ENCODE measurements around the gene GRM7. TPM values are rescaled to one million over a fixed set of nuclear protein-coding genes. Genes with fewer than 3 reads are reported as not detected.

GRM7 gene
- total RNA-seq, 1 donor from 2014 or later, result 0.80 TPM

DNA sequence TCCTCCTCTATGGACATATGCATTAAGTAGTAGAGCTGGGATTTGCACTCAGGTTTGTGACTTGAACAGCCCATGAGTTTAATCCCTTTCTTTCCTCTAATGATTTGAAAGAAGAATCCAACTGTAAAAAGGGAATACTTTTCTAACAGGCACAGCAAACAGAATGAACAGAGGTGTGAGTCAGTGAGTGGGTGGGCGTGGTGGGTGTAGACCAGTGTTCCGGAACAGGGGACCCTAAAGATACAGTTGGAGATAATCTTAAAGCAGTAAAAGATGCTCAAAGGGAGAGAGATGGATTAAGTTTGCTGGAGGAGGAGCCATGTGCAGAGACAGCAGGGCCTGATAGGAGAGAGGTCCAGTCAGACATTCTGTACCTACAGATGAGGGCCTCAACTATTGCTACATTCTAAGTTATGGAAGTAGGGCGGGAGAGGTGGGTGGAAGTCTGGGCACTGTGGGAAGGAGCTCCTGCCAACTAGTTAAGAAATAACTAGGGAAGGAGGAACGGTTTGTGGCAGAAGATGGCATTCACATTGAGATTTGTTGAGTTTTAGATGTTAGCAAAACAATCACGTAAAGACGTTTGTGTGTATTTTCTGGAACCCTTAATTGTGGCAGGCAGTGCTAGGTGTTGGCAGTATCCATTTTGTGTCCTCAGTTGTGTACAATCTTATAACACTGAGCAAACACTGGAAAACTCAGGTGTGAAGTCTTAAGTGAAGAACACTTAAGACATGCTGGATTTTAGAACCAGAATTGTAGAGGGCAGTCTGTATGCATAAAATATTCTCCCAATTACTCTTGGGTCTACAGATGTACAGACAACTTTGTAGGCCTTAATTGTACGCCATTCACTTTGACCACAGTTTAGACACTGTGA lies 511.0 kb downstream of the GRM7 start:
- H3K27me3 ChIP-seq, result no peaks in the 10 kb centered on the region
- H3F3A ChIP-seq (ENCODE audit: low read depth), result no peaks in the 10 kb centered on the region
- no peaks in the 10 kb centered on the region for H3K9me3 Mint-ChIP-seq
- H4K20me1 ChIP-seq (ENCODE audit: low read depth), result no peaks in the 10 kb centered on the region
- H3K9ac ChIP-seq, result no peak overlapping the region
- H3K9me3 ChIP-seq (ENCODE audit: low read depth), result no peaks in the 10 kb centered on the region
- peak overlapping the region; percentile 16 for H3K27ac Mint-ChIP-seq
- H3K4me1 Mint-ChIP-seq, result peaks cover 7% of the 10 kb centered on the region
- no peaks in the 10 kb centered on the region for H3K36me3 Mint-ChIP-seq
- H2AFZ ChIP-seq (replicated peaks), result no peak overlapping the region
- no peaks in the 10 kb centered on the region for H3K79me2 ChIP-seq (ENCODE audit: low read depth)
- no peaks in the 10 kb centered on the region for H3K4me1 ChIP-seq
- no peaks in the 10 kb centered on the region for H3K27me3 Mint-ChIP-seq (ENCODE audit: insufficient read depth, low read depth)
- H3K27ac ChIP-seq, result no peak overlapping the region
- H3K36me3 ChIP-seq, result no peaks in the 10 kb centered on the region
- no peak for DNase-seq (ENCODE audit: low spot score)
- H3K4me3 Mint-ChIP-seq, result no peak overlapping the region
- no peak overlapping the region for H3K4me2 ChIP-seq
- no peak overlapping the region for H3K4me3 ChIP-seq
- TF ChIP-seq EZH2phosphoT487 (IDR thresholded peaks at IDR 0.05) (no peak), EZH2 (IDR thresholded peaks at IDR 0.05) (no peak)
- TF ChIP-seq, protein P1, sequence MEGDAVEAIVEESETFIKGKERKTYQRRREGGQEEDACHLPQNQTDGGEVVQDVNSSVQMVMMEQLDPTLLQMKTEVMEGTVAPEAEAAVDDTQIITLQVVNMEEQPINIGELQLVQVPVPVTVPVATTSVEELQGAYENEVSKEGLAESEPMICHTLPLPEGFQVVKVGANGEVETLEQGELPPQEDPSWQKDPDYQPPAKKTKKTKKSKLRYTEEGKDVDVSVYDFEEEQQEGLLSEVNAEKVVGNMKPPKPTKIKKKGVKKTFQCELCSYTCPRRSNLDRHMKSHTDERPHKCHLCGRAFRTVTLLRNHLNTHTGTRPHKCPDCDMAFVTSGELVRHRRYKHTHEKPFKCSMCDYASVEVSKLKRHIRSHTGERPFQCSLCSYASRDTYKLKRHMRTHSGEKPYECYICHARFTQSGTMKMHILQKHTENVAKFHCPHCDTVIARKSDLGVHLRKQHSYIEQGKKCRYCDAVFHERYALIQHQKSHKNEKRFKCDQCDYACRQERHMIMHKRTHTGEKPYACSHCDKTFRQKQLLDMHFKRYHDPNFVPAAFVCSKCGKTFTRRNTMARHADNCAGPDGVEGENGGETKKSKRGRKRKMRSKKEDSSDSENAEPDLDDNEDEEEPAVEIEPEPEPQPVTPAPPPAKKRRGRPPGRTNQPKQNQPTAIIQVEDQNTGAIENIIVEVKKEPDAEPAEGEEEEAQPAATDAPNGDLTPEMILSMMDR (IDR thresholded peaks at IDR 0.05), result no peak

DNA sequence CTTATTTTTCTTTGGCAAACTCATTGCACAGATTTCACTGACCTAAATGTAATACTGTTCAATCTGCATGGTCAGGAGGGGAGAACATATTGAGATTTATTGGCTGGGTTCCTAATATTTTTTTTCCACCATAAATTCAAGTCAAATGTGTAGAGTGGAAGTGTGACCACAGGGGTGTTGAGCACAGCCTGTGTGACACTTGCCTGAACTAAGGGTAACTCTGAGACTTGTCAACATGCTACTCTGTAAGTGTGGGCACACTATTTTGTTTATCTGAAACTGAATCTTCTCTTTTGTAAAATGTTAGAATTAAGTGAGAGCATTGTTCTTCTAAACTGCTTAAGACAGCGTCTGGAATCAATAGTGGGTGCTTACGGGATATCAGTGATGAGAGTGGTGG lies 516.2 kb downstream of the GRM7 start:
- Mint-ChIP-seq H3K27ac (no peak overlapping the region), H3K4me1 (peaks cover 2% of the 10 kb centered on the region), H3K4me3 (no peak overlapping the region), H3K27me3 (ENCODE audit: insufficient read depth, low read depth) (no peaks in the 10 kb centered on the region), H3K36me3 (no peaks in the 10 kb centered on the region), H3K9me3 (no peaks in the 10 kb centered on the region)
- Histone ChIP-seq H3K4me2 (no peak overlapping the region), H2AFZ (replicated peaks) (no peak overlapping the region), H3K36me3 (no peaks in the 10 kb centered on the region), H3K27ac (no peak overlapping the region), H4K20me1 (ENCODE audit: low read depth) (no peaks in the 10 kb centered on the region), H3K9ac (no peak overlapping the region), H3K27me3 (no peaks in the 10 kb centered on the region), H3K79me2 (ENCODE audit: low read depth) (no peaks in the 10 kb centered on the region), H3K4me3 (no peak overlapping the region), H3F3A (ENCODE audit: low read depth) (no peaks in the 10 kb centered on the region), H3K4me1 (no peaks in the 10 kb centered on the region), H3K9me3 (ENCODE audit: low read depth) (no peaks in the 10 kb centered on the region)
- TF ChIP-seq EZH2 (IDR thresholded peaks at IDR 0.05), result no peak
- TF ChIP-seq, protein P1 (IDR thresholded peaks at IDR 0.05), result no peak
- no peak for TF ChIP-seq EZH2phosphoT487 (IDR thresholded peaks at IDR 0.05)
- no peak for DNase-seq (ENCODE audit: low spot score)

DNA sequence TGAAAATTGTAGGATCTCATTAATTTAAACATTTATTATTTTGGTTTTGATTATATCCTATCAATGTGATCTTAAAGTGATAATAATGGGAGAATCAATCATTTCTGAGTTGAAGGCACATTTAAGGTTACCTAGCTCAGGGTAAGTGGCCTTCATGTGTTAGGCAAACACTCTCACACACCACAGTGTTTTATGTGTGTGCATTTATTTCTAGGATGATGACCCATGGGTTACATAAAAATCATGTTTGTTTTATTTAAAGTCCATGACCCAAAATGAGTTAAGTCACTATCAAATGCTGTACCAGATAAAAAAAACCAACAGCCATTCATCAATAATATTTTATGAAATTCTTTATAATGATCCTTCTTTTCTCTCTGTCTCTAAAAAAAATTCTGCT lies 520.8 kb downstream of the GRM7 start:
- Histone ChIP-seq H3K4me1 (no peaks in the 10 kb centered on the region), H3K27me3 (no peaks in the 10 kb centered on the region), H4K20me1 (ENCODE audit: low read depth) (no peaks in the 10 kb centered on the region), H2AFZ (replicated peaks) (no peak overlapping the region), H3K9me3 (ENCODE audit: low read depth) (no peaks in the 10 kb centered on the region), H3K4me3 (no peak overlapping the region), H3F3A (ENCODE audit: low read depth) (no peaks in the 10 kb centered on the region), H3K4me2 (no peak overlapping the region), H3K9ac (no peak overlapping the region), H3K36me3 (no peaks in the 10 kb centered on the region), H3K79me2 (ENCODE audit: low read depth) (no peaks in the 10 kb centered on the region), H3K27ac (no peak overlapping the region)
- Mint-ChIP-seq H3K36me3 (no peaks in the 10 kb centered on the region), H3K4me1 (peaks cover 2% of the 10 kb centered on the region), H3K27me3 (ENCODE audit: insufficient read depth, low read depth) (peaks cover 2% of the 10 kb centered on the region), H3K27ac (no peak overlapping the region), H3K9me3 (no peaks in the 10 kb centered on the region), H3K4me3 (no peak overlapping the region)
- TF ChIP-seq, protein P1 (IDR thresholded peaks at IDR 0.05), result no peak
- TF ChIP-seq EZH2 (IDR thresholded peaks at IDR 0.05) (no peak), EZH2phosphoT487 (IDR thresholded peaks at IDR 0.05) (no peak)
- no peak for DNase-seq (ENCODE audit: low spot score)

Measured in neural progenitor cell (in vitro differentiated cells).